Activated CD4-positive, alpha-beta T cell treated with anti-CD3 and anti-CD28 coated beads for 48 hours (primary cell): ENCODE data around the gene NANOS2.
"Not testable (repeated sequence)": the region's sequence is repeated elsewhere in the genome, so short reads cannot be mapped to it uniquely, and the experiment has no call there.

Experiments used
- DNase-seq: peaks from one replicate; pipeline ENCODE4 v3.0.0-alpha.2; 2020

NANOS2 gene

DNA sequence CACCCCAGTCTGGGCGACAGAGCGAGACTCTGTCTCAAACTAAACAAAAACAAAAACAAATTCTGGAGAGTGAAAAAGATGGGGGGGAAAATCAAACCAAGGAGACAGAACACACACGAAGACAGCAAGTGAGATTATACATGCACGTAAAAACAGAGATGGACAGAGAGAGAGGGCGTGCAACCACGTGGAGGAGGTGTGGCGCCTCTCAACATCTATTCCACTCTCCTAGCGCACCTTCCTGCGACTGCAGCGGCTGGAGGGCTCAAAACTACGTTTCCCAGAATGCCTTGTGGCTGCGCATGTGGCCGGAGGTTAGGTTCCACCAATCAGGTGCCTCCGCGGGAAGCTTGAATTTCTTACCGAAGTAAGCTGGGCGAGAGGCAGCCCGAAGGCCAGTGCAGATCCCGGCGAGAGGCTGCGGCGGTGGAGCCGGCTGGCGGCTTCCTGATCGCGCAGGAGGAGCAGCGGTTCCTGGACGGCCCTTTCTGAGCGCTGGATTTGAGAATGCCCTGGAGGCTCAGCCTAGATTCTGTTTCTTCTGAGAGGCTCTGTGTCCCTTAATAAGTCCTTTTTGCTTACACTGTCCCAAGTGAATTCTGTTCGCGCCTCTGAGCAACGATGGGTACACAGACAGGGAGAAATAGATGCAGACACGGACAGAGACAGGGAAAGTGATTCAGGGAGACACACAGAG is 13.1 kb upstream of the NANOS2 start:
- peak; percentile 91 for DNase-seq

DNA sequence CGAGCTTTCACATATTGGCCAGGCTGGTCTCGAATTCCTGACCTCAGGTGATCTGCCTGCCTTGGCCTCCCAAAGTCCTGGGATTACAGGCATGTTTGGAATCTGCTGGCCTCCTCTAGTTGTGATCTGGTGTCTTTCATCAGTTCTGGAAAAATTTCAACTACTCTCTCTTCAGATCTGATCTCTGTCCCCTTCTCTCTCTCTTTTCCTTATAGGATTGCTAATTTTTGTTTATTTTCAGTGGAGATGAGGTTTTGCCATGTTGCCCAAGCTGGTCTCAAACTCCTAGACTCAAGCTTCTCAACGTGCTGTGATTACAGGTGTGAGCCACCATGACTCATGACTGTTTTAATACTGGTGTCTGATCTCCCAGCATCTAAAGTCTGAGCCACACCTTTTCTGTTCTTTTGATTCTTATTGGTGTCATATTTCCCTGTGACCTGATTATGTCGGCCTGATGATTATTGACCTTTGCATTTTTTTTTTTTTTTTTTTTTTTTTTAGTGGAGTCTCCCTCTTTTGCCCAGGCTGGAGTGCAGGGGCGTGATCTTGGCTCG is 10.4 kb upstream of the NANOS2 start:
- no peak for DNase-seq

- DNase-seq = peak; percentile 19
These were observed 7.7 kb upstream of the NANOS2 start for GRCh38 chr19:45922281-45922680.

GRCh38 chr19:45920458-45920857 is 5.9 kb upstream of the NANOS2 start:
- no peak for DNase-seq

- DNase-seq = no peak
These were observed 5.1 kb upstream of the NANOS2 start for GRCh38 chr19:45919678-45920077.

DNA sequence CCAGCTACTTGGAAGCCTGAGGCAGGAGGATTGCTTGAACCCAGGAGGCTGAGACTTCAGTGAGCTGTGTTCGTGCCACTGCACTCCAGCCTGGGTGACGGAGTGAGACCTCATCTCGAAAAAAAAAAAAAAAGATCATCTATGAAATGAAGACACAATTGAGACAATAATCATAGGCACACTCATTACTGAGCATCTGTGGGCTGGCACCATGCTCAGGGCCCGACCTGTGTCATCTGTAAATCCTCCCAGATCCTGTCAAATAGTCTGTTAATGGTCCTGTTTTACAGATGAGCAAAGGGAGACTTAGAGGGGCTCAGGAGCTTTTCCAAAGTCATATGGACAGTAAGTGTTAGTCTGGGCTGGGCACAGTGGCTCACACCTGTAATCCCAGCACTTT is 4.1 kb upstream of the NANOS2 start:
- DNase-seq = no peak

- no peak for DNase-seq
These were observed 3.0 kb upstream of the NANOS2 start for GRCh38 chr19:45917421-45918091.

DNA sequence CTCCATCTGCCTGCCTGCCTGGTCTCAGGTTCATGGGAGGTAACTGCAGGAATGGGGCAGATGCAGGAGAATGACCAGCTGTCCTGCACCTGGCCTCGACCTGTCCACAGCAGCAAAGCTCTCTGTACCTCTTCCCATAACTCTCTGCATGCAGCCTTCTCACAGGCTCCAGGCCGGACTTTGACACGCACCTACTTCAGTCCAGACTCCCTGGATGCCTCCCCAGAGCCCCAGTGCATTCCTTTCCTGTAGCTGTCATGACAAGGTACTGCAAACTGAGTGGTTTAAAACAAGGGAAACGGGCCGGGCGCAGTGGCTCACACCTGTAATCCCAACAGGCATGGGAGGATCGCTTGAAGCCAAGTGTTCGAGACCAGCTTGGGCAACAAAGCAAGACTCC is 3.3 kb downstream of the NANOS2 start:
- no peak for DNase-seq

GRCh38 chr19:45908956-45909355 is 5.6 kb downstream of the NANOS2 start:
- no peak for DNase-seq

DNA sequence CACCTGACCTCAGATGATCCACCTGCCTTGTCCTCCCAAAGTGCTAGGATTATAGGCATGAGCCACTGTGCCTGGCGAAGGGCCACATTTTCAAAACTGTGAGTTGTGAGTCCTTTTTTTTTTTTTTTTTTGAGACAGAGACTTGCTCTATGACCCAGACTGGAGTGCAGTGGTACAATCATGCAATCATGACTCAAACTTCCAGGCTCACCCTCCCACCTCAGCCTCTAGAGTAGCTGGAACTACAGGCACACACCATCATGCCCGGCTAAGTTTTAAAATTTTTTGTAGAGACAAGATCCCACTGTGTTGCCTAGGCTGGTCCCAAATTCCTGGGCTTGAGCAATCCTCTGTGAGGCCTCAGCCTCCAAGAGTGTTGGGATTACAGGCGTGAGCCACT is 8.4 kb downstream of the NANOS2 start:
- no peak for DNase-seq

- DNase-seq = no peak
These were observed 9.6 kb downstream of the NANOS2 start for GRCh38 chr19:45905011-45905410.

GRCh38 chr19:45902651-45903625 is 11.6 kb downstream of the NANOS2 start:
- peak; percentile 99 for DNase-seq

GRCh38 chr19:45901912-45902650 is 12.5 kb downstream of the NANOS2 start, which contains the start of gene MYPOP:
MYPOP (minus strand) TSS chr19:45902613; CDS start chr19:45901773, 840 bp downstream.
- DNase-seq = no peak

- DNase-seq = peak; percentile 46
These were observed 13.1 kb downstream of the NANOS2 start for GRCh38 chr19:45901432-45901911.

- no peak for DNase-seq
These were observed 13.7 kb downstream of the NANOS2 start for GRCh38 chr19:45900738-45901431.

GRCh38 chr19:45899919-45900589 is 14.5 kb downstream of the NANOS2 start:
- DNase-seq = no peak

DNA sequence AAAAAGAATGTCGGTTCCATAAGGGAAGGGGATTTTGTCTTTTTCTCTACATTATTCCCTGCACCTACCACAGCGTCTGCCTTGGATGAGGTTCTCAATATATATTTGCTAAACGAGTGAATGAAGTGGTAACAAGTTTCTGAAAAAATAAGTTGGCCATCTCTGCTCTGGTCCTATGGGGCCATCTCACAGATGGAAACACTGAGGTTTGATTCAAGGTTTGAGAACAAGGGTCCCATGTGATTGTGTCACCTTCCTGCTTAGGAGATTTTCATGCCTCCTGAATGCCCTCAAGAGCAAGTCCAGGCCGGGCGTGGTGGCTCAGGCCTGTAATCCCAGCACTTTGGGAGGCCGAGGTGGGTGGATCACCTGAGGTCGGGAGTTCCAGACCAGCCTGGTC is 15.3 kb downstream of the NANOS2 start:
- no peak for DNase-seq

GRCh38 chr19:45897261-45897812 is 17.2 kb downstream of the NANOS2 start:
- no peak for DNase-seq

- not testable (repeated sequence) for DNase-seq
These were observed 18.5 kb downstream of the NANOS2 start for GRCh38 chr19:45895983-45896599.

DNA sequence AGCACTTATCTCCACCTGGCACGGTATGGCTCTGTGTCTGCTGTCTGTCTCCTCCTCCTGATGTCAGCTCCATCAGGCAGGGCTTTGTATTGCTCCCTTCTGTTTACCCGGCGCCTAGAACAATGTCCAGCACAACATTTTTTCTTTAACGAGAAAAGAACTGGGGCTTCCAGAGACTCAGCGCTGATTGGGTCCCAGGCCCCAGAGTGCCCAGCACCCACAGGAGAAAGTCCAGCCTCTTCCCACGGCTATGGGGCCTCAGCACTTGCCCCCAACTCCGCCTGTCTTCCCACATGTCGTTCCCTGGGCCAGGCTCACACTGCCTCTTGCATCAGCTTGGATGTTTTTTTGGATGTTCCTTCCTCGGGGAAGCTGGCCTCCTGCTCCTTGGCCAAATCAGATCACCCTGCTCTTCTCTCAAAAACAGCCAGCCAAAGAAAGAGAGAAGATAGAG is 19.0 kb downstream of the NANOS2 start:
- no peak for DNase-seq
